ENCODE measurements around the gene VARS2.

GRCh38 chr6:30938730-30939129 is 24.7 kb downstream of the VARS2 start:
- no peak for TF ChIP-seq ZNF510 (tag by site-specific recombination; IDR thresholded peaks at IDR 0.05; ENCODE audit: insufficient replicate concordance)
- no peak for TF ChIP-seq CTCF (tag by site-specific recombination; IDR thresholded peaks at IDR 0.05)
